HEK293 (cell line): Measurements from ENCODE around the gene ZNF334.

Source experiments
- CTCF ChIA-PET: fragments of 350-600 bp; formaldehyde crosslinking; extraction: SDS; loops from one replicate; lab custom pipeline; 2021; ENCODE audit warnings: antibody characterized with exemption; lab: Yijun Ruan, JAX
- POLR2A ChIA-PET: fragments of 300-600 bp; formaldehyde crosslinking; extraction: SDS; loops from one replicate; lab custom pipeline; 2020; ENCODE audit warnings: antibody characterized with exemption, inconsistent platforms; lab: Yijun Ruan, JAX
- H3K27ac ChIP-seq: fragments of 200-500 bp; sonication (Bioruptor generic); 2 replicates; pipeline ENCODE4 v1.5.1; 2014; ENCODE audit warnings: low read depth, low read length, control low read depth, inconsistent platforms; ENCODE audit errors: extremely low read depth
- H3K36me3 ChIP-seq, 2 experiments: fragments of 200-500 bp in 1 of 2; sonication (Bioruptor generic) in 1 of 2; 1 replicate in 1 of 2; 2 replicates in 1 of 2; pipeline ENCODE4 v1.5.1; 2014 to 2017; ENCODE audit warnings: inconsistent platforms in 2 of 2, low read length in 2 of 2; ENCODE audit not compliant: control insufficient read depth in 2 of 2, insufficient read depth in 1 of 2
- H3K4me1 ChIP-seq: fragments of 200-500 bp; sonication (Bioruptor generic); 2 replicates; pipeline ENCODE4 v1.5.1; 2014; ENCODE audit warnings: mild to moderate bottlenecking, low read length, inconsistent platforms; ENCODE audit not compliant: control insufficient read depth, insufficient read depth
- H3K4me3 ChIP-seq: 2 replicates; pipeline ENCODE4 v1.5.1; 2011; ENCODE audit warnings: low read depth, mild to moderate bottlenecking, control low read depth, low read length, moderate library complexity
- H3K9me3 ChIP-seq: fragments of 200-500 bp; sonication (Bioruptor generic); 2 replicates; pipeline ENCODE4 v1.5.1; 2014; ENCODE audit warnings: low read depth, low read length, inconsistent platforms; ENCODE audit not compliant: control insufficient read depth, insufficient read depth
- ATF2 ChIP-seq: fragments of 450-650 bp; formaldehyde crosslinking; IDR thresholded peaks from 2 replicates; pipeline ENCODE4 v1.5.1; 2016; ENCODE audit warnings: missing biosample characterization, missing genetic modification characterization, low read depth
- ELK4 ChIP-seq: IDR thresholded peaks from 2 replicates; pipeline ENCODE4 v1.6.1; 2011; ENCODE audit warnings: mild to moderate bottlenecking, low read depth, low read length, borderline replicate concordance
- FEZF1 ChIP-seq: fragments of 450-650 bp; formaldehyde crosslinking; IDR thresholded peaks from 2 replicates; pipeline ENCODE4 v1.5.1; 2016; ENCODE audit warnings: missing biosample characterization, missing genetic modification characterization
- IKZF3 ChIP-seq: fragments of 450-650 bp; IDR thresholded peaks from 2 replicates; pipeline ENCODE4 v1.5.0; 2018; ENCODE audit warnings: missing biosample characterization, mild to moderate bottlenecking, missing genetic modification characterization, moderate library complexity
- KLF17 ChIP-seq: fragments of 450-650 bp; formaldehyde crosslinking; IDR thresholded peaks from 2 replicates; pipeline ENCODE4 v1.5.1; 2016; ENCODE audit warnings: missing biosample characterization, missing genetic modification characterization
- SCRT1 ChIP-seq: fragments of 450-650 bp; formaldehyde crosslinking; IDR thresholded peaks from 2 replicates; pipeline ENCODE4 v1.5.1; 2016; ENCODE audit warnings: missing biosample characterization, missing genetic modification characterization, borderline replicate concordance
- SETDB1 ChIP-seq: IDR thresholded peaks from one replicate; pipeline ENCODE4 v1.6.1; 2017; ENCODE audit warnings: mild to moderate bottlenecking, low read length, moderate library complexity, mixed read lengths; ENCODE audit not compliant: insufficient read length
- ZBTB1 ChIP-seq: fragments of 450-650 bp; formaldehyde crosslinking; IDR thresholded peaks from 2 replicates; pipeline ENCODE4 v1.5.1; 2016; ENCODE audit warnings: missing biosample characterization, missing genetic modification characterization
- ZEB2 ChIP-seq: fragments of 450-650 bp; formaldehyde crosslinking; IDR thresholded peaks from 2 replicates; pipeline ENCODE4 v1.5.1; 2016; ENCODE audit warnings: missing biosample characterization, missing genetic modification characterization
- ZFP3 ChIP-seq: fragments of 450-650 bp; formaldehyde crosslinking; IDR thresholded peaks from 2 replicates; pipeline ENCODE4 v1.5.1; 2016; ENCODE audit warnings: low read depth, missing biosample characterization, missing genetic modification characterization
- ZNF138 ChIP-seq: fragments of 450-650 bp; formaldehyde crosslinking; IDR thresholded peaks from 2 replicates; pipeline ENCODE4 v1.5.1; 2016; ENCODE audit warnings: missing biosample characterization, missing genetic modification characterization, borderline replicate concordance
- ZNF146 ChIP-seq: fragments of 450-650 bp; formaldehyde crosslinking; IDR thresholded peaks from 2 replicates; pipeline ENCODE4 v1.5.1; 2016; ENCODE audit warnings: missing biosample characterization, missing genetic modification characterization
- ZNF174 ChIP-seq: fragments of 450-650 bp; formaldehyde crosslinking; IDR thresholded peaks from 2 replicates; pipeline ENCODE4 v1.5.0; 2017; ENCODE audit warnings: missing biosample characterization, mild to moderate bottlenecking, missing genetic modification characterization
- ZNF175 ChIP-seq: fragments of 450-650 bp; formaldehyde crosslinking; IDR thresholded peaks from 2 replicates; pipeline ENCODE4 v1.5.1; 2016; ENCODE audit warnings: missing biosample characterization, missing genetic modification characterization
- ZNF274 ChIP-seq, 2 experiments: fragments of 200-500 bp in 1 of 2; fragments of 450-650 bp in 1 of 2; sonication (Bioruptor generic) in 1 of 2; formaldehyde crosslinking in 1 of 2; IDR thresholded peaks; 2 replicates each; pipeline versions ENCODE4 v1.5.1 to v1.6.1; 2014 to 2016; ENCODE audit warnings: borderline replicate concordance in 1 of 2, inconsistent platforms in 1 of 2, low read length in 1 of 2, missing biosample characterization in 1 of 2, missing genetic modification characterization in 1 of 2
- ZNF292 ChIP-seq: fragments of 450-650 bp; formaldehyde crosslinking; IDR thresholded peaks from 2 replicates; pipeline ENCODE4 v1.5.1; 2016; ENCODE audit warnings: low read depth, missing biosample characterization, missing genetic modification characterization, borderline replicate concordance
- ZNF341 ChIP-seq: fragments of 450-650 bp; formaldehyde crosslinking; IDR thresholded peaks from 2 replicates; pipeline ENCODE4; 2016; ENCODE audit warnings: low read depth, missing biosample characterization, missing genetic modification characterization
- ZNF416 ChIP-seq: fragments of 450-650 bp; formaldehyde crosslinking; IDR thresholded peaks from 2 replicates; pipeline ENCODE4 v1.5.1; 2016; ENCODE audit warnings: missing biosample characterization, missing genetic modification characterization
- ZNF561 ChIP-seq: fragments of 450-650 bp; IDR thresholded peaks from 2 replicates; pipeline ENCODE4 v1.5.1; 2018; ENCODE audit warnings: missing biosample characterization, missing genetic modification characterization, borderline replicate concordance
- ZNF571 ChIP-seq: fragments of 450-650 bp; formaldehyde crosslinking; IDR thresholded peaks from 2 replicates; pipeline ENCODE4 v1.5.0; 2017; ENCODE audit warnings: missing biosample characterization, missing genetic modification characterization
- ZNF629 ChIP-seq: fragments of 450-650 bp; formaldehyde crosslinking; IDR thresholded peaks from 2 replicates; pipeline ENCODE4 v1.5.1; 2017; ENCODE audit warnings: missing biosample characterization, missing genetic modification characterization
- ZNF654 ChIP-seq: fragments of 450-650 bp; formaldehyde crosslinking; IDR thresholded peaks from 2 replicates; pipeline ENCODE4 v1.5.1; 2016; ENCODE audit warnings: low read depth, missing biosample characterization, missing genetic modification characterization
- ZNF660 ChIP-seq: fragments of 450-650 bp; IDR thresholded peaks from 2 replicates; pipeline ENCODE4 v1.5.1; 2018; ENCODE audit warnings: missing biosample characterization, mild to moderate bottlenecking, missing genetic modification characterization
- ZNF692 ChIP-seq: fragments of 450-650 bp; formaldehyde crosslinking; IDR thresholded peaks from 2 replicates; pipeline ENCODE4 v1.5.1; 2016; ENCODE audit warnings: missing biosample characterization, missing genetic modification characterization
- ZNF837 ChIP-seq: fragments of 450-650 bp; formaldehyde crosslinking; IDR thresholded peaks from 2 replicates; pipeline ENCODE4 v1.5.1; 2016; ENCODE audit warnings: missing biosample characterization, missing genetic modification characterization

The ZNF334 gene

GRCh38 chr20:46458866-46459750, 54.3 kb downstream of the ZNF334 start:
- H3K9me3 ChIP-seq: no peaks in the 10 kb centered on the region
- H3K36me3 ChIP-seq: no peaks in the 10 kb centered on the region
- ChIA-PET POLR2A (no interaction called here), CTCF (interaction anchor here (0.8 kb wide), 1 partner anchor 223 kb away, joined by 3 read pairs; no protein-coding TSS in a partner anchor)
- no peak for TF ChIP-seq ZNF138 (tag by site-specific recombination)
- TF ChIP-seq ZEB2: no peak
- no peak for TF ChIP-seq ZBTB1
- peak overlapping the region; percentile 26 for H3K4me3 ChIP-seq
- no peak overlapping the region for H3K27ac ChIP-seq
- H3K4me1 ChIP-seq: no peaks in the 10 kb centered on the region

- H3K9me3 ChIP-seq: no peaks in the 10 kb centered on the region
- POLR2A ChIA-PET: no interaction called here
- TF ChIP-seq SETDB1 (peak; percentile 80), ZNF274 (IDR thresholded peaks at IDR 0.05; ENCODE audit: low read length) (no peak), ZNF274 (tag by site-specific recombination; IDR thresholded peaks at IDR 0.05; ENCODE audit: borderline replicate concordance) (peak; percentile 66; the same call in 1 of the 2 replicates), ZNF174 (tag by site-specific recombination) (no peak), IKZF3 (tag by site-specific recombination) (no peak), ZFP3 (tag by site-specific recombination) (no peak), ZNF175 (tag by site-specific recombination) (no peak), KLF17 (tag by site-specific recombination) (no peak), ZNF561 (tag by site-specific recombination) (no peak), ZNF654 (no peak), ZNF146 (no peak)
- H3K4me3 ChIP-seq: no peak overlapping the region
- CTCF ChIA-PET: no interaction called here
- no peak overlapping the region for H3K27ac ChIP-seq
- no peaks in the 10 kb centered on the region for H3K36me3 ChIP-seq
- H3K4me1 ChIP-seq: no peaks in the 10 kb centered on the region
Measured at GRCh38 chr20:46456255-46457028, 56.9 kb downstream of the ZNF334 start.

- Histone ChIP-seq H3K4me1 (no peaks in the 10 kb centered on the region), H3K27ac (no peak overlapping the region), H3K4me3 (no peak overlapping the region), H3K9me3 (no peaks in the 10 kb centered on the region), H3K36me3 (no peaks in the 10 kb centered on the region)
- CTCF ChIA-PET: no interaction called here
- POLR2A ChIA-PET: no interaction called here
- TF ChIP-seq ZNF629: no peak
- no peak for TF ChIP-seq ZNF175 (tag by site-specific recombination)
- no peak for TF ChIP-seq ATF2 (tag by site-specific recombination)
- TF ChIP-seq ZNF416 (tag by site-specific recombination): no peak
- no peak for TF ChIP-seq FEZF1 (tag by site-specific recombination)
- TF ChIP-seq ZNF138 (tag by site-specific recombination): no peak
- TF ChIP-seq ZNF341: no peak
- no peak for TF ChIP-seq ZNF292 (tag by site-specific recombination)
- TF ChIP-seq ZNF837 (tag by site-specific recombination): no peak
- TF ChIP-seq ZNF692 (tag by site-specific recombination): no peak
- no peak for TF ChIP-seq ZNF571 (tag by site-specific recombination)
- TF ChIP-seq ZNF660 (tag by site-specific recombination): no peak
- no peak for TF ChIP-seq ELK4
- TF ChIP-seq ZNF274 (IDR thresholded peaks at IDR 0.05; ENCODE audit: low read length): no peak
- TF ChIP-seq ZNF274 (tag by site-specific recombination; IDR thresholded peaks at IDR 0.05; ENCODE audit: borderline replicate concordance): no peak
- no peak for TF ChIP-seq SCRT1
Measured at GRCh38 chr20:46455729-46456128, 57.6 kb downstream of the ZNF334 start.
